GM12872 (cell line): Measurements from ENCODE around the gene MTA3.

ENCODE experiments used
- CTCF ChIP-seq: IDR thresholded peaks from 3 replicates; pipeline ENCODE4 v1.5.1; 2011; ENCODE audit warnings: low read depth, mild to moderate bottlenecking, low read length, moderate library complexity; ENCODE audit not compliant: insufficient read depth

The MTA3 gene

GRCh38 chr2:42696987-42697386 is 128.6 kb downstream of the MTA3 start:
- no peak for TF ChIP-seq CTCF

GRCh38 chr2:42698940-42699339 is 130.5 kb downstream of the MTA3 start:
- no peak for TF ChIP-seq CTCF

- no peak for TF ChIP-seq CTCF
These were observed 138.4 kb downstream of the MTA3 start for GRCh38 chr2:42706836-42707235.

GRCh38 chr2:42708179-42708578 is 139.7 kb downstream of the MTA3 start:
- no peak for TF ChIP-seq CTCF

GRCh38 chr2:42711896-42712295 is 143.5 kb downstream of the MTA3 start:
- no peak for TF ChIP-seq CTCF

- TF ChIP-seq CTCF, result no peak
These were observed 144.5 kb downstream of the MTA3 start for GRCh38 chr2:42712934-42713333.

GRCh38 chr2:42713920-42714319 is 145.5 kb downstream of the MTA3 start:
- TF ChIP-seq CTCF, result no peak

- no peak for TF ChIP-seq CTCF
These were observed 146.3 kb downstream of the MTA3 start for GRCh38 chr2:42714686-42715085.
